Right ventricle myocardium inferior (tissue), 1 donor: Measurements from ENCODE around the gene MAD2L1BP. TPM values are rescaled to one million over a fixed set of nuclear protein-coding genes. Genes with fewer than 3 reads are reported as not detected.
"Not testable (repeated sequence)": the region's sequence is repeated elsewhere in the genome, so short reads cannot be mapped to it uniquely, and the experiment has no call there.

Experiments
- ATAC-seq: fragments of 200-7000 bp; cut with Tn5 transposase; one replicate; pipeline ENCODE4 v1.9.1; 2020; ENCODE audit warnings: mild to moderate bottlenecking, moderate library complexity
- DNase-seq: peaks from one replicate; pipeline ENCODE4 v3.0.0; 2021; ENCODE audit errors: missing footprints
- intact Hi-C: fragments of 100-400 bp; cut with DNase I; formaldehyde crosslinking; loops from one replicate; pipeline ENCODE4 v1.11.0; 2022
- long read RNA-seq: library from polyadenylated mRNA; unstranded; transcript quantifications from one replicate; pipeline ENCODE4 v2.0.0, GENCODE V29; 2021
- total RNA-seq: library from RNA; stranded (reverse); fragmentation: NEBNext Ultra II Directional; extraction: Animal tissue kit (Norgen Biotek cat#: 25700); gene quantifications from one replicate; pipeline ENCODE4 v1.2.1, GENCODE V29; 2021
- donor health status: DM: no; HTN: yes; CAD: no; lungs with severe emphysema.

Gene MAD2L1BP
- total RNA-seq, result 26.7 TPM
- long read RNA-seq, transcript MAD2L1BP-201 (3 exons, 1,301 nt), result major isoform, 12 of 14 reads
- long read RNA-seq, partial matches to known transcripts, result 1 of 14 reads
- long read RNA-seq, other reads (novel, unspliced or antisense), result 1 of 14 reads

- intact Hi-C loops, result no loop called here
- peak; percentile 94 for DNase-seq
- ATAC-seq, result peak; percentile 90
Observed at GRCh38 chr6:43635387-43636307, at the start of gene MAD2L1BP. Gene MAD2L1BP, plus strand, starts transcription at chr6:43635840. Its CDS starts 36 bp downstream, at chr6:43635876.

GRCh38 chr6:43588194-43588593, 47.4 kb upstream of the MAD2L1BP start:
- ATAC-seq, result no peak

GRCh38 chr6:43589564-43589963, 46.1 kb upstream of the MAD2L1BP start:
- intact Hi-C loops, result not testable (repeated sequence)

More at GRCh38 chr6:43588194-43588593, 47.4 kb upstream of the MAD2L1BP start:
- intact Hi-C loops, result no loop called here
- no peak for DNase-seq

GRCh38 chr6:43593938-43594337, 41.7 kb upstream of the MAD2L1BP start:
- ATAC-seq (no peak), DNase-seq (no peak)
- intact Hi-C loops, result no loop called here

More at GRCh38 chr6:43589564-43589963, 46.1 kb upstream of the MAD2L1BP start:
- ATAC-seq, DNase-seq: not testable (repeated sequence)

GRCh38 chr6:43600595-43600994, 35.0 kb upstream of the MAD2L1BP start:
- intact Hi-C loops, result no loop called here
- ATAC-seq (no peak), DNase-seq (no peak)

- DNase-seq, result no peak
- intact Hi-C loops, result no loop called here
- ATAC-seq, result no peak
Observed at GRCh38 chr6:43604174-43604573, 31.5 kb upstream of the MAD2L1BP start.

- DNase-seq (no peak), ATAC-seq (no peak)
- intact Hi-C loops, result no loop called here
Observed at GRCh38 chr6:43606019-43606418, 29.6 kb upstream of the MAD2L1BP start.

GRCh38 chr6:43608310-43608763, 27.3 kb upstream of the MAD2L1BP start:
- intact Hi-C loops, result loop anchor here (1.0 kb wide), 1 partner anchor 469 kb away; no protein-coding TSS in a partner anchor
- ATAC-seq (peak; percentile 57), DNase-seq (no peak)

GRCh38 chr6:43608807-43609206, 26.8 kb upstream of the MAD2L1BP start:
- DNase-seq (no peak), ATAC-seq (no peak)
- intact Hi-C loops, result loop anchor here (1.0 kb wide), 1 partner anchor 468 kb away; no protein-coding TSS in a partner anchor

- no peak for ATAC-seq
- intact Hi-C loops, result no loop called here
- DNase-seq, result no peak
Observed at GRCh38 chr6:43609402-43609801, 26.2 kb upstream of the MAD2L1BP start.

GRCh38 chr6:43610431-43610830, 25.2 kb upstream of the MAD2L1BP start:
- ATAC-seq (no peak), DNase-seq (no peak)
- intact Hi-C loops, result no loop called here

- intact Hi-C loops, result no loop called here
- no peak for DNase-seq
Observed at GRCh38 chr6:43613721-43614395, 21.8 kb upstream of the MAD2L1BP start.

GRCh38 chr6:43614396-43614730, 21.3 kb upstream of the MAD2L1BP start:
- intact Hi-C loops, result no loop called here
- ATAC-seq, result no peak

More at GRCh38 chr6:43613721-43614395, 21.8 kb upstream of the MAD2L1BP start:
- ATAC-seq, result no peak

GRCh38 chr6:43616725-43617472, 18.7 kb upstream of the MAD2L1BP start:
- DNase-seq (no peak), ATAC-seq (no peak)
- intact Hi-C loops, result no loop called here

More at GRCh38 chr6:43614396-43614730, 21.3 kb upstream of the MAD2L1BP start:
- DNase-seq, result no peak

- intact Hi-C loops, result no loop called here
- DNase-seq (no peak), ATAC-seq (no peak)
Observed at GRCh38 chr6:43621078-43621835, 14.4 kb upstream of the MAD2L1BP start.

GRCh38 chr6:43621836-43622180, 13.8 kb upstream of the MAD2L1BP start:
- ATAC-seq (no peak), DNase-seq (no peak)
- intact Hi-C loops, result no loop called here

GRCh38 chr6:43622541-43622940, 13.1 kb upstream of the MAD2L1BP start:
- ATAC-seq (no peak), DNase-seq (no peak)
- intact Hi-C loops, result no loop called here
